NT2/D1 (cell line): Measurements from ENCODE around the gene GSK3B.

Source experiments
- DNase-seq: peaks from one replicate; pipeline ENCODE4 v3.0.0-alpha.2; 2011; ENCODE audit warnings: low read depth, low spot score
- H3K27me3 ChIP-seq: 2 replicates; pipeline ENCODE4 v1.6.0; 2011; ENCODE audit warnings: mild to moderate bottlenecking; ENCODE audit not compliant: insufficient read length, insufficient read depth
- H3K36me3 ChIP-seq: 2 replicates; pipeline ENCODE4 v1.6.1; 2011; ENCODE audit warnings: mild to moderate bottlenecking, low read length, mixed read lengths; ENCODE audit not compliant: insufficient read depth, insufficient read length
- H3K4me1 ChIP-seq: 2 replicates; pipeline ENCODE4 v1.5.1; 2011; ENCODE audit not compliant: insufficient read depth, insufficient read length
- H3K4me3 ChIP-seq: 2 replicates; pipeline ENCODE4 v1.5.1; 2011; ENCODE audit warnings: low read depth; ENCODE audit not compliant: insufficient read length
- H3K9ac ChIP-seq: 2 replicates; pipeline ENCODE4 v1.6.0; 2011; ENCODE audit warnings: low read depth; ENCODE audit not compliant: insufficient read length
- H3K9me3 ChIP-seq: 2 replicates; pipeline ENCODE4 v1.5.1; 2011; ENCODE audit warnings: mild to moderate bottlenecking, low read length; ENCODE audit not compliant: insufficient read depth
- SUZ12 ChIP-seq: IDR thresholded peaks from 2 replicates; pipeline ENCODE4 v1.6.1; 2011; ENCODE audit not compliant: insufficient read length, insufficient read depth; ENCODE audit errors: extremely low read depth
- YY1 ChIP-seq: IDR thresholded peaks from 2 replicates; pipeline ENCODE4 v1.6.1; 2011; ENCODE audit not compliant: insufficient read length, insufficient read depth
- ZNF274 ChIP-seq: IDR thresholded peaks from 2 replicates; pipeline ENCODE4 v1.6.1; 2011; ENCODE audit warnings: mild to moderate bottlenecking, low read depth, low read length

GSK3B gene

DNA sequence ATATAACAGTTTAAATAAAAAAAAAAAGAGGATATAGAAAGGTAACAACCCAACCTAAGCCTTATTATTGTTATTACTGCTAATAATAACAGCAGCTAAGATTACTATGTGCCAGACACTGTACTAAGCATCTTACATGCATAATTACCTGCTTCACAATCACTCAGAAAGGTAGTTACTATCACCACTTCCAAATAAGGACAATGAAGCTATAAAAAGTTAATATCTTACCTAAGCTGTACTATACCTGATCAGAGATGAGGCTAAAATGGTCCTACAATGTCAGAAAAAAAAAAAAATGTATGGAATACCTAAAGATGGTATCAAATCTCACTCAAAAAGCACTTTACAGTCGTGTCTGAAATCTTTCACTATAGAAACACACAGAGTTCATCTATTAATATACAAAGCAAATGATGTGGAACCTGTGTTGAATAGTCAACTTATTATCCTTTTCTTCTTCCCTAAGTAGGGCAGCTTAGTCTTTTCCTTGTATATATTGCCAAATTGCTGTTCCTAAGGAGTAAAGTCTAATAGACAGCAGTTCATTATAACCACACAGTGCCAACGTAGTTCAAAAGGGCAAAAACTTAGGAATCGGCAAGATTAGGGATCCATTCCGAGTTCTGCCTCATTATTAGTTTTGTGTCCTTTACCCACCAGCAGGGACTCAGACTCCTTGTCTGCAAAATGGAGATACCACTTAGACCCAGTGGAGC is 23.8 kb downstream of the GSK3B start:
- TF ChIP-seq YY1 (no peak), SUZ12 (no peak), ZNF274 (no peak)
- H3K4me1 ChIP-seq = no peaks in the 10 kb centered on the region
- DNase-seq = no peak

DNA sequence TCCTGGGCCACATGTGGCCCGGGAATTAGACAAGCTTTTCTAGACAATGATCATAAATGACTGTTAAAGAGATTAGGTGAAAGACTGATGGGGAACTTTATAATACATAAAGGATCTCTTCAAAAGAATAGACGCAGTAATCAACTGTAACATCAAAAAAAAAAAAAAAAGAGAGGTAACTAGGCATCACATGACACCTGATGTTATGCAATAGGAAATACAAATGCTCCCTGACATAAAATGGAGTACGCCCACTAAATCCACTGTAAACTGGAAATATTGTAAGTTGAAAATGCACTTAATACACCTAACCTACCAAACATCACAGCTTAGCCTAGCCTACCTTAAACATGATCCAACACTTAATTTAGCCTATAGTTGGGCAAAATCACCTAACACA is 27.2 kb downstream of the GSK3B start:
- no peaks in the 10 kb centered on the region for H3K36me3 ChIP-seq
- no peak overlapping the region for H3K4me3 ChIP-seq
- no peaks in the 10 kb centered on the region for H3K27me3 ChIP-seq
- TF ChIP-seq SUZ12 = no peak
- TF ChIP-seq YY1 = no peak
- TF ChIP-seq ZNF274 = no peak
- DNase-seq = no peak
- H3K9ac ChIP-seq = no peak overlapping the region
- no peaks in the 10 kb centered on the region for H3K9me3 ChIP-seq
- H3K4me1 ChIP-seq = no peaks in the 10 kb centered on the region

More for the DNA sequence above, 23.8 kb downstream of the GSK3B start:
- Histone ChIP-seq H3K36me3 (no peaks in the 10 kb centered on the region), H3K4me3 (no peak overlapping the region), H3K27me3 (no peaks in the 10 kb centered on the region), H3K9ac (no peak overlapping the region), H3K9me3 (no peaks in the 10 kb centered on the region)

DNA sequence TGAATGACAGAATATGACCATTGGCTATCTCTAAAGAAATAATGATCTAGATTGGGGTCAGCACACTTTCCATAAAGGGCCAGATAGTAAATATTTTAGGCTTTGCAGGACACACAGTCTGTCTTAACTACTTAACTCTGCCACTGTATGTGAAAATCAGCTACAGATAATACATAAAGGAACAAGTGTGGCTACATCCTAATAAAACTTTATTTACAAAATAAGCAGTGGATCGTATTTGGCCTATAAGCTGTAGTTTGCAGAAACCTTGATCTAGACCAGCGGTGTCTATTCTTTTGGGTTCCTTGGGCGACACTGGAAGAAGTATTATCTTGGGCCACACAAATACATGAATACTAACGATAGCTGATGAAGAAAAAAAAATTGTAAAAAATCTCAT is 27.6 kb downstream of the GSK3B start:
- H3K27me3 ChIP-seq = no peaks in the 10 kb centered on the region
- no peak for DNase-seq
- no peaks in the 10 kb centered on the region for H3K9me3 ChIP-seq
- no peak overlapping the region for H3K4me3 ChIP-seq
- no peaks in the 10 kb centered on the region for H3K4me1 ChIP-seq
- H3K36me3 ChIP-seq = no peaks in the 10 kb centered on the region
- TF ChIP-seq YY1 (no peak), ZNF274 (no peak), SUZ12 (no peak)
- H3K9ac ChIP-seq = no peak overlapping the region

DNA sequence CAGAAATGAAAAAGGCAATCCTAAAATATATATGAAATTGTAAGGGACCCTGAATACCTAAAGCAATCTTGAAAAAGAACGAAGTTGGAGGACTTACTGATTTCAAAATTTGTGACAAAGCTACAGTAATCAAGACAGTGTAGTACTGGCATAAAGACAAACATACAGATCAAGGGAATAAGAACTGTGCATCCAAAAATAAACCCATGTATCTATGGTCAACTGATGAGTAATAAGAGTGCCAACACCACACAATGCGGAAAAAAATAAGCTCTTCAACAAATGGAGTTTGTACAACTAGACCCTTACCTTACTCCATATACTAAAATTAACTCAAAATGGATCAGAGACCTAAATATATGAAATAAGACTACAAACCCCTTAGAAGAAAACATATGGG is 29.6 kb downstream of the GSK3B start:
- no peak for TF ChIP-seq ZNF274
- TF ChIP-seq YY1 = no peak
- TF ChIP-seq SUZ12 = no peak
- no peaks in the 10 kb centered on the region for H3K36me3 ChIP-seq
- no peak for DNase-seq
- no peak overlapping the region for H3K9ac ChIP-seq
- H3K4me1 ChIP-seq = no peaks in the 10 kb centered on the region
- H3K27me3 ChIP-seq = no peaks in the 10 kb centered on the region
- no peak overlapping the region for H3K4me3 ChIP-seq
- H3K9me3 ChIP-seq = no peaks in the 10 kb centered on the region

DNA sequence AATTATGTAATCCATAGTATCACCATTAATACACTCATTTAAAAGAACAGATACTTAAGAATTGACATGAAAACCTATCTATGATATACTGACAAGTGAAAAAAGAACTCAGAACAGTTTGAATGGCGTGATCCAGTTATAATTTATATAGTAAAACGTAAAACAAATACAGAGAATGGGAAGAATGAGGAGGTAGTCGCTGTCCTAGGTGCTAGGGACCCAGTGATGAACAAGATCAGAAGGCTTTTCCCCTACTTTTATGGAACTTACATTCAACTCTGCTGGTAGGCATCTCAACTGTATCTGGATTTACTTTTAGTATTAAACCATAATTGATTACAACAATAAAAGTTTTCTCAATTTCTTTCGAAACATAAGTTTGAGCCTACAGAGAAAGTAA is 31.8 kb downstream of the GSK3B start:
- Histone ChIP-seq H3K4me1 (no peaks in the 10 kb centered on the region), H3K9me3 (no peaks in the 10 kb centered on the region), H3K9ac (no peak overlapping the region), H3K27me3 (no peaks in the 10 kb centered on the region), H3K4me3 (no peak overlapping the region), H3K36me3 (no peaks in the 10 kb centered on the region)
- TF ChIP-seq ZNF274 (no peak), SUZ12 (no peak), YY1 (no peak)
- no peak for DNase-seq

DNA sequence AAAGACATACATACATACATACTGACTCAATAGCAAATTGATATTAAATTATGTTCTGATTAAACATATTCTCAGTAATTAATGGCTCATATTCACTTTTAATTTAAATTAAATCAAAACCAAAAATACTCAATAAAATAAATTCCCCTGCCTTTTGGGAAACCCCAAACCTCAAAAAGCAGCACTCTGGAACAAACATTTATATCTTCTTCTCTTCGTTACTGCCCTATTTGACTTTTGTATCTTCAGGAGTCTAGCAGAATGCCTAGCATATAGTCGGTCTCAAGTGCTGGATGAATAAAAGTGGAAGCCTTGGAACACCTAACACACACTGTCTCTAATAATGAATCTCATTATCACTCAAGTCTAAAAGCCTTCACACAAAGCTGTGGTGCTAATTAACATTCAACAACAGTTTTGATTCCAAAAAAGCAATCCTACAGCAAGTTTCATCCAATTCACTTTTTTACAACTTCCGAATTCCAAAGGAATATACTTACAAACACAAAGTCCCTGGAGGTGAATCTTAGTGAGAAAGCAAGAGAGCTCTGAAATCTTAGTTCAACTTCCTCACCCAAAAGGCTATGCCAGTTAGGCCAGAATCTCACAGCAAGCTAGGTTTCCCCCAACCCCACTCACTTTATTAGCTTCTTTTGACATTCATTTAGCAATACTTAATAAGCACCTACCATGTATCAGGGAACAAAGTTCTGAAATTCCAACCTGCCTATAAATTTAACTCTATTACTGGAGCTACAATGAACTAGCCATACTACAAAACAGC is 35.0 kb downstream of the GSK3B start:
- no peak overlapping the region for H3K9ac ChIP-seq
- TF ChIP-seq ZNF274 = no peak
- TF ChIP-seq YY1 = no peak
- TF ChIP-seq SUZ12 = no peak

DNA sequence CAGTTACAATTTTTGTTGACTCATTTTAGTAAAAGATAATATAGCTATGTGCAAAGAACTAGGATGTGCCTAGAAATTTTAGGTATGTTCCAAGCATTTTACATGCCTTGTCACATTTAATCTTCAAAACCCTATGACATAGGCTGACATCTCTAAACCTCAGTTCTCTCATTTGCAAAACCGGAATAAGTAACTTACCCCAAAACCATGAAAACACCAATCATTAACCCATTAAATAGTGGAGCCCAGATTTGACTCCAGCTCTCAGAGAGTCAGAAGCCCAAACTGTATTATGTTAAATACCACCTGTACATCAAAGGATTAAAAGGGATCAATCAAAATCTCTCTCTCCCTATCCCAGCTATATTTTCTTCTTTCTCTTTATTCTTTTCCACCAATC is 36.6 kb downstream of the GSK3B start:
- DNase-seq = no peak
- Histone ChIP-seq H3K9me3 (peaks cover 5% of the 10 kb centered on the region; the same call in 1 of the 2 replicates), H3K4me3 (no peak overlapping the region), H3K9ac (no peak overlapping the region), H3K27me3 (no peaks in the 10 kb centered on the region), H3K36me3 (no peaks in the 10 kb centered on the region), H3K4me1 (no peaks in the 10 kb centered on the region)
- TF ChIP-seq YY1 (no peak), SUZ12 (no peak), ZNF274 (no peak)

More for the DNA sequence above, 35.0 kb downstream of the GSK3B start:
- no peak for DNase-seq
- Histone ChIP-seq H3K36me3 (no peaks in the 10 kb centered on the region), H3K4me3 (no peak overlapping the region), H3K4me1 (no peaks in the 10 kb centered on the region), H3K27me3 (no peaks in the 10 kb centered on the region), H3K9me3 (no peaks in the 10 kb centered on the region)
